ENCODE measurements around the gene MPDU1. TPM values are rescaled to one million over a fixed set of nuclear protein-coding genes. Genes with fewer than 3 reads are reported as not detected.

The MPDU1 gene
- total RNA-seq, 1 experiment from 2014 or later: 50.9 TPM

GRCh38 chr17:7575481-7575883 is 8.2 kb upstream of the MPDU1 start:
- Histone ChIP-seq H3K4me1 (ENCODE audit: control insufficient read depth in 1 of 2, insufficient read depth in 2 of 2, low read length in 2 of 2) (peaks cover 8 to 79% of the 10 kb centered on the region in 2 experiments; a peak in 3 of 4 replicates), H3K4me2 (ENCODE audit: low read length) (peak overlapping the region; percentile 97), H2AFZ (ENCODE audit: low read depth, low read length, poor library complexity, severe bottlenecking) (no peak overlapping the region), H4K20me1 (ENCODE audit: insufficient read depth) (peaks cover 35% of the 10 kb centered on the region; the same call in 1 of the 2 replicates), H3K79me2 (ENCODE audit: insufficient read depth, low read length) (peaks cover 64% of the 10 kb centered on the region), H3K27ac (ENCODE audit: low read depth, low read length) (no peak overlapping the region), H3K36me3 (ENCODE audit: control insufficient read depth in 1 of 2, insufficient read depth in 2 of 2, low read length in 2 of 2) (peaks cover 33 to 65% of the 10 kb centered on the region in 2 experiments), H3K27me3 (ENCODE audit: insufficient read depth, low read length) (no peaks in the 10 kb centered on the region), H3K9ac (ENCODE audit: low read length) (peak overlapping the region; percentile 100), H3K9me2 (ENCODE audit: insufficient read depth) (no peaks in the 10 kb centered on the region), H3K4me3 (replicated peaks in 1 of 2; ENCODE audit: low read depth in 1 of 2, low read length in 2 of 2) (peak overlapping the region in 1 of 2 experiments; percentile 100; a peak in 1 of 4 replicates), H3K9me3 (ENCODE audit: control insufficient read depth in 1 of 2, insufficient read depth in 1 of 2, low read depth in 1 of 2, low read length in 2 of 2) (no peaks in the 10 kb centered on the region)
- DNase-seq (ENCODE audit: low read depth, low spot score) (no peak), ATAC-seq (no peak)
- ChIA-PET RAD21 (ENCODE audit: low non-redundant PET in 1 of 2, low total read pairs in 2 of 2, uncharacterized antibody in 2 of 2, unreplicated experiment in 2 of 2) (no interaction called here), CTCF (no interaction called here), POLR2A (no interaction called here)
- BruUV-seq (replicated peaks): no TSS peak
- intact Hi-C loops (cut with micrococcal nuclease): no loop called here
- TF ChIP-seq SIN3A (IDR thresholded peaks at IDR 0.05; ENCODE audit: low read depth) (peak; percentile 44; the same call in 1 of the 2 replicates), SRF (IDR thresholded peaks at IDR 0.05; ENCODE audit: low read depth) (no peak)

DNA sequence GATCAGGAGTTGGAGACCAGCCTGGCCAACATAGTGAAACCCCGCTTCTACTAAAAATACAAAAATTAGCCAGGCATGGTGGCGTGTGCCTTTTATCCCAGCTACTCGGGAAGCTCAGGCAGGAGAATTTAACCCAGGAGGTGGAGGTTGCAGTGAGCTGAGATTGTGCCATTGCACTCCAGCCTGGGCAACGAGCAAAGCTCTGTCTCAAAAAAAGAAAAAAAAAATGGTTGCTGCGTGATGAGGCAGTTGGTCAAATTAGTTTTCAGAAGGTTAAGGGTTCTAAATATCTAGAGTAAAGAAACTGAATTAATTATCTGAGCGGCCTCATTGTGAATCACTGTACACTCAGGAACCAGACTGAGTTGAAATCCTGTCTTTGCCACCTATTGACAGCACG is 7.7 kb upstream of the MPDU1 start:
- no peaks in the 10 kb centered on the region for H3K9me2 ChIP-seq (ENCODE audit: insufficient read depth)
- no peak overlapping the region for H3K4me3 ChIP-seq (replicated peaks in 1 of 2; ENCODE audit: low read depth in 1 of 2, low read length in 2 of 2)
- no peak overlapping the region for H3K4me2 ChIP-seq (ENCODE audit: low read length)
- peak overlapping the region; percentile 100; the same call in 1 of the 2 replicates for H3K9ac ChIP-seq (ENCODE audit: low read length)
- intact Hi-C loops (cut with micrococcal nuclease): no loop called here
- POLR2A ChIA-PET: no interaction called here
- TF ChIP-seq SP1 (IDR thresholded peaks at IDR 0.05; ENCODE audit: low read depth): no peak
- no peak for TF ChIP-seq ATF3 (IDR thresholded peaks at IDR 0.05)
- no peak for TF ChIP-seq ZNF274 (IDR thresholded peaks at IDR 0.05; ENCODE audit: low read depth, low read length)
- TF ChIP-seq CBX3 (IDR thresholded peaks at IDR 0.05; ENCODE audit: low read depth): no peak
- TF ChIP-seq ZFX (IDR thresholded peaks at IDR 0.05): no peak
- TF ChIP-seq EGR1 (IDR thresholded peaks at IDR 0.05; ENCODE audit: low read depth): no peak
- TF ChIP-seq ELF1 (IDR thresholded peaks at IDR 0.05; ENCODE audit: borderline replicate concordance, low read depth): no peak
- no peaks in the 10 kb centered on the region for H3K9me3 ChIP-seq (ENCODE audit: control insufficient read depth in 1 of 2, insufficient read depth in 1 of 2, low read depth in 1 of 2, low read length in 2 of 2)
- H4K20me1 ChIP-seq (ENCODE audit: insufficient read depth): peaks cover 35% of the 10 kb centered on the region; the same call in 1 of the 2 replicates
- H2AFZ ChIP-seq (ENCODE audit: low read depth, low read length, poor library complexity, severe bottlenecking): no peak overlapping the region
- peaks cover 7 to 78% of the 10 kb centered on the region in 2 experiments; a peak in 3 of 4 replicates for H3K4me1 ChIP-seq (ENCODE audit: control insufficient read depth in 1 of 2, insufficient read depth in 2 of 2, low read length in 2 of 2)
- no peak for ATAC-seq
- CTCF ChIA-PET: no interaction called here
- H3K79me2 ChIP-seq (ENCODE audit: insufficient read depth, low read length): peaks cover 67% of the 10 kb centered on the region
- no TSS peak for BruUV-seq (replicated peaks)
- H3K27me3 ChIP-seq (ENCODE audit: insufficient read depth, low read length): no peaks in the 10 kb centered on the region
- RAD21 ChIA-PET (ENCODE audit: low non-redundant PET in 1 of 2, low total read pairs in 2 of 2, uncharacterized antibody in 2 of 2, unreplicated experiment in 2 of 2): no interaction called here
- DNase-seq (ENCODE audit: low read depth, low spot score): no peak
- peaks cover 33 to 60% of the 10 kb centered on the region in 2 experiments for H3K36me3 ChIP-seq (ENCODE audit: control insufficient read depth in 1 of 2, insufficient read depth in 2 of 2, low read length in 2 of 2)
- no peak overlapping the region for H3K27ac ChIP-seq (ENCODE audit: low read depth, low read length)

All from HCT116 (cell line).